Raji (cell line): ENCODE measurements around the gene LAGE3.

Experiments used
- POLR2A ChIP-seq: IDR thresholded peaks from 2 replicates; pipeline ENCODE4 v1.6.1; 2011; ENCODE audit warnings: low read depth, low read length, control low read depth; ENCODE audit not compliant: insufficient read depth

LAGE3 gene

DNA sequence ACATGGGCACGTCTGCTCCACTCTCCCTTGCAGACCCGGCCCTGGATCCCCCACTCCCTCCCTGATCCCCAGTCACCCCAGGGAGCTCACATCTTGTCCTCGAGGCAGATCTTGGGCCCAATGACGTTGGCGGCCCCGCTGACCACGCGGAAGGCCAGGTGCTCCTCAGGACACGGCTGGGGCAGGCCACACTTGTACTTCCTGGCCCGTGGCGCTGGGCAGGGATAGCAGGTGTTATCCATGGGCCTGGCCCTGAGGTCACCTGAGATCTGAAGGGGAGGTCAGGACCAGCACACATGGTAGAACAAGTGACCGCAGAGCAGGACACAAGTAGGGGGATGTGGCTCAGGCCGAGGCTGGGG lies 29.3 kb upstream of the LAGE3 start:
- TF ChIP-seq POLR2A, result no peak

DNA sequence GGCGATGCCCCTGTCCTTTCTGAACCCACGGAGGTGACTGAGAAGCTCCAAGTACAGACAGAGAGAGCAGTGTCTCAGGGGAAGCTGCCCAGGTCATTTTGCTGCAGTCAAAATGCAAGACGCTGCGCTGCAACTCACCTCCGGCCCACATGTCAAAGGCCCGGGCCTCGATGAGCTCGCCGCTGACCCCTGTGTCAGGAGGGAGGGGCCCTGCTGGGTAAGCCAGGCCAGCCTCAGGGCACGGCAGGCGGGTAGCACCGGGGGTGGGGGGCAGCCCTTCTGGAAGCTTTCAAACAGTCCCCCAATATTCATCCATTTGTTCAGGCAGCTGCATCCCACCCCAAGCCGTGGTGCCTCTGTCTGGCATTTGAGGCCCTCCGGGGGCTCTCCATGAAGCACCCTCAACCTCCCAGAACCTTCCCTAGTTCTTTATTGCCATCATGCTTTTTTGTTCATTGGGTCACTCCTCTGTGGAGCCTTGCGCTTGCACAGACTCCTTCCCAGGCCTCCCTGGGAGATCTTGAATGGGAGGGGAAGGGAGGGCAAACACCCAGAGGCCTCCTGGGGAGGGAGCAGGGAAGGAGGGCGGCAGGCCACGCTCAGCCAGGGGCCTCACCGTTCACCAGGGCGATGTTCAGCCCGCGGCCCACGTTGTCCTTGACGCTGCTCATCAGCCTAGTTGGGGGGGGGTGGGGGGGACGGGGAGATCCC lies 28.7 kb upstream of the LAGE3 start:
- no peak for TF ChIP-seq POLR2A

- no peak for TF ChIP-seq POLR2A
Measured at GRCh38 chrX:154506483-154507332, 27.6 kb upstream of the LAGE3 start.

- no peak for TF ChIP-seq POLR2A
Measured at GRCh38 chrX:154505734-154506133, 26.7 kb upstream of the LAGE3 start.

- no peak for TF ChIP-seq POLR2A
Measured at GRCh38 chrX:154502989-154503388, 23.9 kb upstream of the LAGE3 start.

DNA sequence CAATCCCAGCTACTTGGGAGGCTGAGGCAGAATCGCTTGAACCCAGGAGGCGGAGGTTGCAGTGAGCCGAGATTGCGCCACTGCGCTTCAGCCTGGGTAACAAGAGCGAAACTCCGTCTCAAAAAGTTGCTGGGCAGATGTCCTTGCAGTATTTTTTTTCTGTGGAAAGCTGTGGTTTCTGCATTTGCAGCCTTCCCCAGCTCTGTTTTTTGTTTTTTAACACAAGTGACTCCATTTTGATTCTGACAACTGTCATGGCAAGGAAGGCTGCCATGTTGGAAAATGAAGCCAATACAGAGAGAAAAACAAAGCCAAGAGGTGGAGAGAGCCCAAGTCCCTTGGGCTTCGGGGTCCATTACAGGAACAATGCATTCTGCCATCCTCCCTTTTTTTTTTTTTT lies 23.0 kb upstream of the LAGE3 start:
- TF ChIP-seq POLR2A, result no peak

- no peak for TF ChIP-seq POLR2A
Measured at GRCh38 chrX:154495472-154495922, 16.4 kb upstream of the LAGE3 start.

- no peak for TF ChIP-seq POLR2A
Measured at GRCh38 chrX:154494715-154495114, 15.6 kb upstream of the LAGE3 start.

DNA sequence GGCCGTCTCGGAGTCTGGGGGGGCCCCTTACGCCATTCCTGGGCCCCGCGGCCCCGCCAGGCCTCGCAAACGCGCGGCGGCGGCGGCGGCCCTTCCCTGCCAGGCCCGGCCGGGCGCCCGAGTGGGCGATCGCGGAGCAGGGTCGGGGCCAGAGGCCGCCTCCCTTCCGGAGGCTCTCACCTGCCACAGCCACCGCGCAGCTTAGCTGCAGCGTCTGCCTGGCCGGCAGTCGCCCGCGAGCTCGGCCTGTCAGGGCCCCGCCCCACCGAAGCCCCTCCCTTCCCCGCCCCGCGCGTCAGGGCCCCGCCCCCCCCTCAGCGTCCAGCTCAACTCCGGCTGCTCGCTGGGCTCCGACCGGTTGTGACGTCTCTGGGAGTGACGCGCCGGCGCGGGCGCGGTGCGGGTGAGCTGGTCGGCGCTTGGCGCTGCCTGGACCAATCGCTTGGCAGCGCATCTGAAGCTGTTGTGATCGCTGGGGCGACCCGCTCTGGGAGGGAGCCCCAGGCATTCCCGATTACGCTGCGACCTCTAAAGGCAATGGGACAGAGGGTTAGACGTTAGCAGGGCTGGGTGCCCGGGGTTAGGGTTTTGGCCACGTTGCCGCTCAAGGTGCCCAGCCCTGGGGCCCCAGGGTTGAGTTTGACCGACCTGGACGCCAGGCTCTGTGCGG lies 11.5 kb upstream of the LAGE3 start, which contains the start of gene SLC10A3:
TSS of gene SLC10A3 (minus strand) at position 216 of the 670 bp plus-strand sequence. CDS start 1,689 bp downstream, outside the sequence.
- TF ChIP-seq POLR2A, result peak; percentile 85

GRCh38 chrX:154490021-154490413 lies 10.9 kb upstream of the LAGE3 start:
- no peak for TF ChIP-seq POLR2A

DNA sequence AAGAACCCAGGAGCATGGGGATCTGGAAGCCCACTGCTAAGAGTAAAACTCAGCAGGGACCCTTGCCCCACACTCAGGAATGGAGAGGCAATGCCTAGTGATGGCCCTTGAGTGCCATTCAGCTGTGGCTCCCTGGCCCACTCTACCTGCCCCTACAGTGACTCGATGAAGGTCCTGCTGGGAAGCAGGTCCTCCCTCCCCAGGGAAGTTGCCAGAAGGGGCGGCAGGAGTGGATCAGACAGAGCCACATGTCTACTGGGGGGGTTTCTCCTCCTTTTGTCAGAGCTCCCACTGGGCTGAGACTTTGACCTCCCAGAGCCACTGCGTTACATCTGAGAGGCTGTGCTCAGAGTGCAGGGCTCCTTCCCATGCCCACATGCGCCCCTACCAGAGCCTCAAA lies 10.1 kb upstream of the LAGE3 start:
- no peak for TF ChIP-seq POLR2A

DNA sequence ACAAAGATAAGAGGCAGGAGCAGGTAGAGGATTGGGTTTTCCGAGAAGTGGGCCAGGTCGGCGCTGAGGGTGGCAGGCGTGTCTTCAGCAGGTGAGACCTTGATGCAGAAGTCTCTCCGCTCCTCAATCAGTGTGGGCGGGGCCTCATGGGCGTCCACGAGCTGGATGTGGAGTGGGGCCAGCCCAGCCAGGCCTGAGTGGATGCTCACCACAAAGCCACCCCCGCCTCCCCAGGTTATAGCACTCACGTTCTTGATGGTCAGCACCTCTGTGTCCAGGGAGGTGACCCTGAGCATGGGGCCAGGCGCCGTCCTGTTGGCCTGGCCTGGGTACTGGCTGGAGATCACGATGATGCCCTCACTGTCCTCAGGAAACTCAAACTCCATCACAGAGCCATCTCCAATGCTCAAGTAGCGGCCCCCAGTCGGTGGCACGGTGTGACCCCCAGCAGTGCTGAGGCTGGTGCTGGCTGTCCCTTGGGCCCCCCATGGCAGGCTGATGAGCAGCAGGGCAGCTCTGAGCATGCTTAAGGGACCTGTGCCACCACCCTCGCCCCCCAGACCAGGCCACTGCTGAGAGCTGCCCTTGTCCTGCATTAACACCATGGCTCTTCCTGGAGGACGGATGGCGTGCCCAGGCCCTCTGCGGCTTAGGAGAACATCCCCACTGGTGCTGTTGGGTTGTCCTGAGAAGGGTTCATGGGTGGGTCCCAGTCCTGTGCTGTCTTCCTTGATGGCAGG lies 9.4 kb upstream of the LAGE3 start:
- no peak for TF ChIP-seq POLR2A

GRCh38 chrX:154487518-154488290 lies 8.6 kb upstream of the LAGE3 start:
- no peak for TF ChIP-seq POLR2A
